GM12873 (cell line): ENCODE results near the gene RASGRF2.

ENCODE experiments used
- CTCF ChIP-seq: IDR thresholded peaks from 2 replicates; pipeline ENCODE4 v1.5.1; 2012; ENCODE audit warnings: low read depth, mild to moderate bottlenecking, moderate library complexity, low read length, control low read depth; ENCODE audit not compliant: insufficient read depth; ENCODE audit errors: missing control alignments

The RASGRF2 gene

GRCh38 chr5:81010336-81011169 lies 50.4 kb downstream of the RASGRF2 start:
- TF ChIP-seq CTCF: no peak

- no peak for TF ChIP-seq CTCF
Observed at GRCh38 chr5:81014348-81014747, 54.2 kb downstream of the RASGRF2 start.

GRCh38 chr5:81016116-81016515 lies 56.0 kb downstream of the RASGRF2 start:
- TF ChIP-seq CTCF: no peak

GRCh38 chr5:81017320-81017719 lies 57.2 kb downstream of the RASGRF2 start:
- no peak for TF ChIP-seq CTCF

GRCh38 chr5:81019748-81020147 lies 59.6 kb downstream of the RASGRF2 start:
- no peak for TF ChIP-seq CTCF

GRCh38 chr5:81020478-81021167 lies 60.5 kb downstream of the RASGRF2 start:
- no peak for TF ChIP-seq CTCF

GRCh38 chr5:81021486-81021885 lies 61.3 kb downstream of the RASGRF2 start:
- TF ChIP-seq CTCF: no peak
